K562 (cell line): ENCODE results near the gene KBTBD4. TPM values are rescaled to one million over a fixed set of nuclear protein-coding genes. Genes with fewer than 3 reads are reported as not detected.
A peak's percentile ranks its signal among the peaks of the same experiment; 100 is the strongest.

ENCODE experiments used
- CBFA2T3 ChIP-seq: fragments of 450-650 bp; IDR thresholded peaks from 2 replicates; pipeline ENCODE4 v1.6.1; 2017
- FOXA1 ChIP-seq: fragments of 450-650 bp; IDR thresholded peaks from 2 replicates; pipeline ENCODE4 v1.6.1; 2016; ENCODE audit warnings: mild to moderate bottlenecking, borderline replicate concordance
- HOXB6 ChIP-seq: fragments of 250-450 bp; sonication (Bioruptor Pico); IDR thresholded peaks from 2 replicates; pipeline ENCODE4 v1.5.1; 2022; ENCODE audit warnings: mild to moderate bottlenecking, borderline replicate concordance
- KDM2B ChIP-seq: fragments of 250-450 bp; sonication (Bioruptor Pico); IDR thresholded peaks from 2 replicates; pipeline ENCODE4 v1.8.0; 2021; ENCODE audit warnings: mild to moderate bottlenecking, moderate library complexity
- SIX5 ChIP-seq, 2 experiments: IDR thresholded peaks; 2 replicates each; pipeline ENCODE4 v1.6.1; 2011; ENCODE audit warnings: low read length in 2 of 2, borderline replicate concordance in 1 of 2, low read depth in 1 of 2, mild to moderate bottlenecking in 1 of 2, moderate library complexity in 1 of 2; ENCODE audit not compliant: insufficient read depth in 1 of 2
- SRSF3 ChIP-seq: fragments of 200-400 bp; formaldehyde crosslinking; IDR thresholded peaks from 2 replicates; pipeline ENCODE4 v1.6.1; 2016; ENCODE audit warnings: mild to moderate bottlenecking, low read length, moderate library complexity; ENCODE audit not compliant: insufficient read depth
- TAF15 ChIP-seq: fragments of 200-400 bp; formaldehyde crosslinking; IDR thresholded peaks from 2 replicates; pipeline ENCODE4 v1.6.1; 2017; ENCODE audit warnings: mild to moderate bottlenecking, low read depth, low read length, moderate library complexity
- ZEB2 ChIP-seq: fragments of 450-650 bp; IDR thresholded peaks from 2 replicates; pipeline ENCODE4 v1.6.1; 2016
- ZKSCAN3 ChIP-seq: fragments of 250-450 bp; sonication (Bioruptor Pico); IDR thresholded peaks from 2 replicates; pipeline ENCODE4 v1.4.0; 2020
- ZNF316 ChIP-seq: fragments of 450-650 bp; IDR thresholded peaks from 2 replicates; pipeline ENCODE4 v1.6.1; 2016
- ZNF436 ChIP-seq: fragments of 250-450, 450-650 bp; sonication (Bioruptor Pico); formaldehyde crosslinking; IDR thresholded peaks from 2 replicates; pipeline ENCODE4 v1.7.0; 2020; ENCODE audit warnings: mild to moderate bottlenecking
- ZNF551 ChIP-seq: fragments of 250-450 bp; sonication (Bioruptor Pico); IDR thresholded peaks from 2 replicates; pipeline ENCODE4 v1.5.0; 2021; ENCODE audit warnings: mild to moderate bottlenecking, moderate library complexity
- polyA plus RNA-seq, 8 experiments: library from polyadenylated mRNA; depleted of rRNA in 4 of 8; stranded (reverse) in 5 of 8; unstranded in 3 of 8; fragments of >200 nt; fragmentation: Nextera tagmentation in 2 of 8; fragmentation: Illumina TruSeq in 1 of 8; extraction: Ambion mirVana in 2 of 8; extraction: Trizol in 1 of 8; gene quantifications; 2 replicates each; pipeline versions ENCODE4 v1.2.1 to v1.2.3, GENCODE V29; 2011 to 2014; ENCODE audit warnings: inconsistent platforms in 1 of 8, missing spikeins in 1 of 8
- total RNA-seq, 7 experiments: library from RNA; depleted of rRNA in 6 of 7; stranded (reverse); fragments of >200 nt in 6 of 7; fragmentation: Illumina TruSeq in 2 of 7; extraction: Trizol in 2 of 7; gene quantifications; 2 replicates each; pipeline versions ENCODE4 v1.2.1 to v1.2.3, GENCODE V29; 2011 to 2021; ENCODE audit warnings: low replicate concordance in 1 of 7
- TF ChIP-seq, protein P1 (sequence below): fragments of 200-600 bp; sonication (generic); IDR thresholded peaks from one replicate; pipeline ENCODE4 v1.6.1; 2012; ENCODE audit warnings: mild to moderate bottlenecking, low read depth, low read length, inconsistent platforms
- TF ChIP-seq, protein P2 (sequence below): sonication (generic); formaldehyde crosslinking; IDR thresholded peaks from 2 replicates; pipeline ENCODE4 v1.8.0; 2022; ENCODE audit warnings: mild to moderate bottlenecking, missing genetic modification reagents, borderline replicate concordance

Gene KBTBD4
- total and polyA plus RNA-seq, 9 of the 15 experiments (the other 6 are each of a cell fraction or from before 2014, with no cell fraction given) = 7.0 to 33.9 (median 13.3) TPM

DNA sequence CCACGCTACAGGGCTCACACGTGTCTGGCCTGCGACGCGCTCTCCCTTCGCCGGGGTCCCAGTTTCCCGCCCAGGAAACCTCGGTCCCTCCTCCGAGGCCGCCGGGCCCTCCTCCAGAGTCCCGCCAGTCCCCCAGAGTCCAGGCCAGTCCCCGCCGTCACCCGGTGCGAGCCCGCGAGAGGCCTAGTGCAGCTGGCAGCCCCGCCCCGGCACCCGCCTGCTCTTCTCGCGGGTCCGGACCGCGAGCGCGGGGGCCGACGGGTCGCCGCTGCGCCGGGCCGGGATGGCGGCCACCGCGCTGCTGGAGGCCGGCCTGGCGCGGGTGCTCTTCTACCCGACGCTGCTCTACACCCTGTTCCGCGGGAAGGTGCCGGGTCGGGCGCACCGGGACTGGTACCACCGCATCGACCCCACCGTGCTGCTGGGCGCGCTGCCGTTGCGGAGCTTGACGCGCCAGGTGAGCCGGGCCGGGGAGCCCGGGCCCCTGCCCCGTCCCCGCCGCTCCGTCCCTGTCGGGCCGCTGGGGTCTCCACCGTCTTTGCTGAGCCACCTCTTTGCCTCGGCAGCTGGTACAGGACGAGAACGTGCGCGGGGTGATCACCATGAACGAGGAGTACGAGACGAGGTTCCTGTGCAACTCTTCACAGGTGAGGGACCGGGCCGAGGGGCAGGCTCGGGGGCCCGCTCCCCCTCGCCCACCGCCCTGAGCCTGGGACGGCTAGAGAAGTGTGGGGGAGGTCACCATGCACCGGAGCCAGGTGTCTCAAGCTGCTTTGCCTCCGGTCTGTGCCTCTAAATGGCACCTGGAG lies 13.2 kb downstream of the KBTBD4 start, which contains the start of gene PTPMT1 (continued):
- TF ChIP-seq, protein P1, sequence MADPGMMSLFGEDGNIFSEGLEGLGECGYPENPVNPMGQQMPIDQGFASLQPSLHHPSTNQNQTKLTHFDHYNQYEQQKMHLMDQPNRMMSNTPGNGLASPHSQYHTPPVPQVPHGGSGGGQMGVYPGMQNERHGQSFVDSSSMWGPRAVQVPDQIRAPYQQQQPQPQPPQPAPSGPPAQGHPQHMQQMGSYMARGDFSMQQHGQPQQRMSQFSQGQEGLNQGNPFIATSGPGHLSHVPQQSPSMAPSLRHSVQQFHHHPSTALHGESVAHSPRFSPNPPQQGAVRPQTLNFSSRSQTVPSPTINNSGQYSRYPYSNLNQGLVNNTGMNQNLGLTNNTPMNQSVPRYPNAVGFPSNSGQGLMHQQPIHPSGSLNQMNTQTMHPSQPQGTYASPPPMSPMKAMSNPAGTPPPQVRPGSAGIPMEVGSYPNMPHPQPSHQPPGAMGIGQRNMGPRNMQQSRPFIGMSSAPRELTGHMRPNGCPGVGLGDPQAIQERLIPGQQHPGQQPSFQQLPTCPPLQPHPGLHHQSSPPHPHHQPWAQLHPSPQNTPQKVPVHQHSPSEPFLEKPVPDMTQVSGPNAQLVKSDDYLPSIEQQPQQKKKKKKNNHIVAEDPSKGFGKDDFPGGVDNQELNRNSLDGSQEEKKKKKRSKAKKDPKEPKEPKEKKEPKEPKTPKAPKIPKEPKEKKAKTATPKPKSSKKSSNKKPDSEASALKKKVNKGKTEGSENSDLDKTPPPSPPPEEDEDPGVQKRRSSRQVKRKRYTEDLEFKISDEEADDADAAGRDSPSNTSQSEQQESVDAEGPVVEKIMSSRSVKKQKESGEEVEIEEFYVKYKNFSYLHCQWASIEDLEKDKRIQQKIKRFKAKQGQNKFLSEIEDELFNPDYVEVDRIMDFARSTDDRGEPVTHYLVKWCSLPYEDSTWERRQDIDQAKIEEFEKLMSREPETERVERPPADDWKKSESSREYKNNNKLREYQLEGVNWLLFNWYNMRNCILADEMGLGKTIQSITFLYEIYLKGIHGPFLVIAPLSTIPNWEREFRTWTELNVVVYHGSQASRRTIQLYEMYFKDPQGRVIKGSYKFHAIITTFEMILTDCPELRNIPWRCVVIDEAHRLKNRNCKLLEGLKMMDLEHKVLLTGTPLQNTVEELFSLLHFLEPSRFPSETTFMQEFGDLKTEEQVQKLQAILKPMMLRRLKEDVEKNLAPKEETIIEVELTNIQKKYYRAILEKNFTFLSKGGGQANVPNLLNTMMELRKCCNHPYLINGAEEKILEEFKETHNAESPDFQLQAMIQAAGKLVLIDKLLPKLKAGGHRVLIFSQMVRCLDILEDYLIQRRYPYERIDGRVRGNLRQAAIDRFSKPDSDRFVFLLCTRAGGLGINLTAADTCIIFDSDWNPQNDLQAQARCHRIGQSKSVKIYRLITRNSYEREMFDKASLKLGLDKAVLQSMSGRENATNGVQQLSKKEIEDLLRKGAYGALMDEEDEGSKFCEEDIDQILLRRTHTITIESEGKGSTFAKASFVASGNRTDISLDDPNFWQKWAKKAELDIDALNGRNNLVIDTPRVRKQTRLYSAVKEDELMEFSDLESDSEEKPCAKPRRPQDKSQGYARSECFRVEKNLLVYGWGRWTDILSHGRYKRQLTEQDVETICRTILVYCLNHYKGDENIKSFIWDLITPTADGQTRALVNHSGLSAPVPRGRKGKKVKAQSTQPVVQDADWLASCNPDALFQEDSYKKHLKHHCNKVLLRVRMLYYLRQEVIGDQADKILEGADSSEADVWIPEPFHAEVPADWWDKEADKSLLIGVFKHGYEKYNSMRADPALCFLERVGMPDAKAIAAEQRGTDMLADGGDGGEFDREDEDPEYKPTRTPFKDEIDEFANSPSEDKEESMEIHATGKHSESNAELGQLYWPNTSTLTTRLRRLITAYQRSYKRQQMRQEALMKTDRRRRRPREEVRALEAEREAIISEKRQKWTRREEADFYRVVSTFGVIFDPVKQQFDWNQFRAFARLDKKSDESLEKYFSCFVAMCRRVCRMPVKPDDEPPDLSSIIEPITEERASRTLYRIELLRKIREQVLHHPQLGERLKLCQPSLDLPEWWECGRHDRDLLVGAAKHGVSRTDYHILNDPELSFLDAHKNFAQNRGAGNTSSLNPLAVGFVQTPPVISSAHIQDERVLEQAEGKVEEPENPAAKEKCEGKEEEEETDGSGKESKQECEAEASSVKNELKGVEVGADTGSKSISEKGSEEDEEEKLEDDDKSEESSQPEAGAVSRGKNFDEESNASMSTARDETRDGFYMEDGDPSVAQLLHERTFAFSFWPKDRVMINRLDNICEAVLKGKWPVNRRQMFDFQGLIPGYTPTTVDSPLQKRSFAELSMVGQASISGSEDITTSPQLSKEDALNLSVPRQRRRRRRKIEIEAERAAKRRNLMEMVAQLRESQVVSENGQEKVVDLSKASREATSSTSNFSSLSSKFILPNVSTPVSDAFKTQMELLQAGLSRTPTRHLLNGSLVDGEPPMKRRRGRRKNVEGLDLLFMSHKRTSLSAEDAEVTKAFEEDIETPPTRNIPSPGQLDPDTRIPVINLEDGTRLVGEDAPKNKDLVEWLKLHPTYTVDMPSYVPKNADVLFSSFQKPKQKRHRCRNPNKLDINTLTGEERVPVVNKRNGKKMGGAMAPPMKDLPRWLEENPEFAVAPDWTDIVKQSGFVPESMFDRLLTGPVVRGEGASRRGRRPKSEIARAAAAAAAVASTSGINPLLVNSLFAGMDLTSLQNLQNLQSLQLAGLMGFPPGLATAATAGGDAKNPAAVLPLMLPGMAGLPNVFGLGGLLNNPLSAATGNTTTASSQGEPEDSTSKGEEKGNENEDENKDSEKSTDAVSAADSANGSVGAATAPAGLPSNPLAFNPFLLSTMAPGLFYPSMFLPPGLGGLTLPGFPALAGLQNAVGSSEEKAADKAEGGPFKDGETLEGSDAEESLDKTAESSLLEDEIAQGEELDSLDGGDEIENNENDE = no peak
- TF ChIP-seq TAF15 (no peak), ZNF551 (CRISPR knock-in tag) (no peak), KDM2B (CRISPR knock-in tag) (no peak), CBFA2T3 (no peak), FOXA1 (no peak), ZEB2 (no peak), SIX5 (IDR thresholded peaks at IDR 0.05; ENCODE audit: borderline replicate concordance in 1 of 2, insufficient read depth in 1 of 2, low read depth in 1 of 2, low read length in 2 of 2) (no peak), ZNF436 (CRISPR knock-in tag) (no peak), SRSF3 (0 out of 2 replicates have a peak, but pooled peaks have one; percentile 50), ZNF316 (no peak), ZKSCAN3 (CRISPR knock-in tag) (no peak), HOXB6 (CRISPR knock-in tag) (no peak)
- TF ChIP-seq, protein P2, sequence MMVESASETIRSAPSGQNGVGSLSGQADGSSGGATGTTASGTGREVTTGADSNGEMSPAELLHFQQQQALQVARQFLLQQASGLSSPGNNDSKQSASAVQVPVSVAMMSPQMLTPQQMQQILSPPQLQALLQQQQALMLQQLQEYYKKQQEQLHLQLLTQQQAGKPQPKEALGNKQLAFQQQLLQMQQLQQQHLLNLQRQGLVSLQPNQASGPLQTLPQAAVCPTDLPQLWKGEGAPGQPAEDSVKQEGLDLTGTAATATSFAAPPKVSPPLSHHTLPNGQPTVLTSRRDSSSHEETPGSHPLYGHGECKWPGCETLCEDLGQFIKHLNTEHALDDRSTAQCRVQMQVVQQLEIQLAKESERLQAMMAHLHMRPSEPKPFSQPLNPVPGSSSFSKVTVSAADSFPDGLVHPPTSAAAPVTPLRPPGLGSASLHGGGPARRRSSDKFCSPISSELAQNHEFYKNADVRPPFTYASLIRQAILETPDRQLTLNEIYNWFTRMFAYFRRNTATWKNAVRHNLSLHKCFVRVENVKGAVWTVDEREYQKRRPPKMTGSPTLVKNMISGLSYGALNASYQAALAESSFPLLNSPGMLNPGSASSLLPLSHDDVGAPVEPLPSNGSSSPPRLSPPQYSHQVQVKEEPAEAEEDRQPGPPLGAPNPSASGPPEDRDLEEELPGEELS = no peak
